NCI-H2081 treated with DMSO at 0.1 percent for 48 hours (cell line): Measurements from ENCODE around the gene UGGT1.
A peak's percentile ranks its signal among the peaks of the same experiment; 100 is the strongest.

Source experiments
- DNase-seq: peaks from one replicate; lab custom pipeline; 2025; lab: John Stamatoyannopoulos, UW

UGGT1 gene, protein sequence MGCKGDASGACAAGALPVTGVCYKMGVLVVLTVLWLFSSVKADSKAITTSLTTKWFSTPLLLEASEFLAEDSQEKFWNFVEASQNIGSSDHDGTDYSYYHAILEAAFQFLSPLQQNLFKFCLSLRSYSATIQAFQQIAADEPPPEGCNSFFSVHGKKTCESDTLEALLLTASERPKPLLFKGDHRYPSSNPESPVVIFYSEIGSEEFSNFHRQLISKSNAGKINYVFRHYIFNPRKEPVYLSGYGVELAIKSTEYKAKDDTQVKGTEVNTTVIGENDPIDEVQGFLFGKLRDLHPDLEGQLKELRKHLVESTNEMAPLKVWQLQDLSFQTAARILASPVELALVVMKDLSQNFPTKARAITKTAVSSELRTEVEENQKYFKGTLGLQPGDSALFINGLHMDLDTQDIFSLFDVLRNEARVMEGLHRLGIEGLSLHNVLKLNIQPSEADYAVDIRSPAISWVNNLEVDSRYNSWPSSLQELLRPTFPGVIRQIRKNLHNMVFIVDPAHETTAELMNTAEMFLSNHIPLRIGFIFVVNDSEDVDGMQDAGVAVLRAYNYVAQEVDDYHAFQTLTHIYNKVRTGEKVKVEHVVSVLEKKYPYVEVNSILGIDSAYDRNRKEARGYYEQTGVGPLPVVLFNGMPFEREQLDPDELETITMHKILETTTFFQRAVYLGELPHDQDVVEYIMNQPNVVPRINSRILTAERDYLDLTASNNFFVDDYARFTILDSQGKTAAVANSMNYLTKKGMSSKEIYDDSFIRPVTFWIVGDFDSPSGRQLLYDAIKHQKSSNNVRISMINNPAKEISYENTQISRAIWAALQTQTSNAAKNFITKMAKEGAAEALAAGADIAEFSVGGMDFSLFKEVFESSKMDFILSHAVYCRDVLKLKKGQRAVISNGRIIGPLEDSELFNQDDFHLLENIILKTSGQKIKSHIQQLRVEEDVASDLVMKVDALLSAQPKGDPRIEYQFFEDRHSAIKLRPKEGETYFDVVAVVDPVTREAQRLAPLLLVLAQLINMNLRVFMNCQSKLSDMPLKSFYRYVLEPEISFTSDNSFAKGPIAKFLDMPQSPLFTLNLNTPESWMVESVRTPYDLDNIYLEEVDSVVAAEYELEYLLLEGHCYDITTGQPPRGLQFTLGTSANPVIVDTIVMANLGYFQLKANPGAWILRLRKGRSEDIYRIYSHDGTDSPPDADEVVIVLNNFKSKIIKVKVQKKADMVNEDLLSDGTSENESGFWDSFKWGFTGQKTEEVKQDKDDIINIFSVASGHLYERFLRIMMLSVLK (N-terminal part only)

GRCh38 chr2:128090945-128091725 lies at the start of gene UGGT1:
TSS of gene UGGT1 (plus strand) at chr2:128091200. CDS start at chr2:128091358, 158 bp downstream.
- DNase-seq, result peak; percentile 85

DNA sequence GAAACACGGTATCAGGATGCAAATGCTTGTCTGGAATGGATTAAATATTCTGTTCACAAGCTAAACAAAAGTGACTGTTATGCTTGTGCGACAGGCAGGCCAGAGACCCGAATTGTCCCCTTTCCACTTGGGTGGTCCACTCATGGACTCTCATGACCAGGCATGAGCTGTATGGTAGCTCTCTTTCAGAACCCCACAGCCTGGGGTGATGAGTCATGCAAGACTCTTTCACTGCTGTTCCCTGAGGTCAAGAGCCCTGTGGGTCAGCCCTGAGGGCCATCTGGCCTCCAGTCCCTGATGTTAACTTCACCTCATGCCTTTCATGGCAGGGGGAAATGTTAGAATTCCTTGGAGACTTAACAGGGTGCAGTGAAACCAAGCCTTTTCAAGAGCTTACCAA lies 49.4 kb upstream of the UGGT1 start:
- DNase-seq, result no peak

GRCh38 chr2:128043041-128043440 lies 48.0 kb upstream of the UGGT1 start:
- no peak for DNase-seq

DNA sequence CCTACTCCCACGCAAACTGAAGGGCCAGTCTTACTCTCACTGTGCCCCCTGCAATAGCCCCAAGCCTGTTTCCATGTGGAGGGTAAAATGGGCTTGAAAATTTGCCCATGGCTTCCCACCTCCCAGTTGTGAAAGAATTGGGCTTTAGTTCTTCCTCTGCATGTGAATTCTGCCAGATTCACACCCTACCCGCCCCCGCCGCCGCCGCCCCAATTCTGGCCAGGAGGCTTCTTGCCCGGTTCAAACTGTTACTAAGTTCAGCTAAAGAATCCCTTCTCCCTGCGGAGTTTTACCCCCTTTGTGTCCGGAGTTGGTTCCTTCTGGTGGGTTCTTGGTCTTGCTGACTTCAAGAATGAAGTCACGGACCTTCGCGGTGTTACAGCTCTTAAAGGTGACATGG lies 37.7 kb upstream of the UGGT1 start:
- no peak for DNase-seq

- DNase-seq, result no peak
Measured at GRCh38 chr2:128054104-128054885, 36.7 kb upstream of the UGGT1 start.

GRCh38 chr2:128057334-128057733 lies 33.7 kb upstream of the UGGT1 start:
- DNase-seq, result no peak

DNA sequence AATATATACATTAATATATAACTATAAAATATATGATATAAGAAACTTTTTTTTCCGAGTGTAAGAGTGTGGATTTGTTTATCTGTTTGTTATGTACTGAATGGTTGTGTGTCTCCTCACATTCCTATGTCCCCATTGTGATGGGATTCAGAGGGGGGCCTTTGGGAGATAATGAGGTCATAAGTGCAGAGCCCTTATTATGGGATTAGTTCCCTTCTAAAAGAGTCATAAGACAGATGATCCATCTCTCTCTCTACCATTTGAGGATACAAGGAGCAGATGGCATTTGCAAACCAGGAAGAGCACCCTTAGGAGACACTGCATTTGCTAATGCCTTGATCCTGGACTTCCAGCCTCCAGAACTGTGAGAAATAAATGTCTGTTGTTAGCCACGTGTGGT lies 32.9 kb upstream of the UGGT1 start:
- DNase-seq, result no peak

GRCh38 chr2:128062571-128062970 lies 28.4 kb upstream of the UGGT1 start:
- no peak for DNase-seq

DNA sequence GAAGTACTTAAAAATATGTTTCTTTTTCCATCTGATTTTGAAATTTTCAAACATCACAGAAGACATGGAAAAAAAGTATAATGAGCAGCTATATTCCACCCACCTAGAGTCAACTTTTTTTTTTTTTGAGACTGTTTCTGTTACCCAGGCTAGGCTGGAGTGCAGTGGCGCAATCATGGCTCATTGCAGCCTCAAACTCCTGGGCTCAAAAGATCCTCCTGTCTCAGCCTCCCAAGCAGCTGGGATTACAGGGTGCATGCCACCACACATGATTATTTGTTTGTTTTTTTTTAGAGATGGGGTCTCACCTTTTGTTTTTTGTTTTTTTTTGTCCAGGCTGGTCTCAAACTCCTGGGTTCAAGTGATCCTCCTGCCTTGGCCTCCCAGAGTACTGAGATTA lies 26.6 kb upstream of the UGGT1 start:
- no peak for DNase-seq

- DNase-seq, result no peak
Measured at GRCh38 chr2:128069769-128070168, 21.2 kb upstream of the UGGT1 start.

GRCh38 chr2:128073278-128073677 lies 17.7 kb upstream of the UGGT1 start:
- no peak for DNase-seq

DNA sequence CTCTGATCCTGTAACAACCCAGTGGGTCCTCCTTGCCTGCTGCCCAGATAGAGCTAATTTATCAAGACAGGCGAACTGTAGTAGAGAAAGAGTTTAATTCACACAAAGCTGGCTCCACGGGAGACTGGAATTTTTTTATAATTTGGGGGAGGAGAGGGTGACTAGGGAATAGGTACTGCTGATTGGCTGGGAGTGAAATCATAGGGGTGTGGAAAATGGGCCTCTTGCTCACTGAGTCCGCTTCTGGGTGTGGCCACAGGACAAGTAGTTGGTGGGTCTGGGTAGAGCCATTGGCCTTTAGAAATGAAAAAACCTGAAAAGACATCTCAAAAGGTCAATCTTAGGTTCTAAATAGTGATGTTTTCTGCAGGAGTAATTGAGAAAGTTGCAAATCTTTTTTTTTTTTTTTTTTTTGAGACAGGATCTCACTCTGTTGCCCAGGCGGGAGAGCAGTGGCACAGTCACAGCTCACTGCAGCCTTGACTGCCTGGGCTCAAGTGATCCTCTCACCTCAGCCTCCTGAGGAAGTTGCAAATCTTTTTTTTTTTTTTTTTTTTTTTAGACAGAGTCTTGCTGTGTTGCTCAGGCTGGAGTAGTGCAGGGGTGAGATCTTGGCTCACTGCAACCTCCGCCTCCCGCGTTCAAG lies 14.4 kb upstream of the UGGT1 start:
- no peak for DNase-seq

GRCh38 chr2:128084757-128085156 lies 6.2 kb upstream of the UGGT1 start:
- DNase-seq, result no peak

GRCh38 chr2:128086244-128086643 lies 4.8 kb upstream of the UGGT1 start:
- no peak for DNase-seq

DNA sequence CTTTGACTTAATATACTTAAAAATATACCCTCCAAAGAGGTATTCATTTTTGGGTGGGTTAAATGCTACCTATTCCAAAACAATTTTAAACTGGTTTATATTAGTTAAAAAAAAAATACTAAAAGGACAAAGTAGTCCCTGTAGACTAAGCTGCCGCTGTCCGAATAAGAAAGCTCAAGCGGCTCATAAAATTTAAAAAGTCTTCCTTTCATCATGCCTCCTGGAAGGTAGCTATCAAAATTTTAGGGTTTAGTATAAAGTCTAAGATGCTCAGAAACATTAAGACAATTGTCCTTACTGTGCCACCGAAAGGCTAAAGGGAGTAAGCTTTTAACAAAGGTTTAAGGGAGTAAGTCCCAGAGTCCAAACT lies 440 bp upstream of the UGGT1 start:
- DNase-seq, result no peak

- DNase-seq, result no peak
Measured at GRCh38 chr2:128091726-128092080, 703 bp downstream of the UGGT1 start.

- no peak for DNase-seq
Measured at GRCh38 chr2:128092656-128093055, 1.7 kb downstream of the UGGT1 start.

DNA sequence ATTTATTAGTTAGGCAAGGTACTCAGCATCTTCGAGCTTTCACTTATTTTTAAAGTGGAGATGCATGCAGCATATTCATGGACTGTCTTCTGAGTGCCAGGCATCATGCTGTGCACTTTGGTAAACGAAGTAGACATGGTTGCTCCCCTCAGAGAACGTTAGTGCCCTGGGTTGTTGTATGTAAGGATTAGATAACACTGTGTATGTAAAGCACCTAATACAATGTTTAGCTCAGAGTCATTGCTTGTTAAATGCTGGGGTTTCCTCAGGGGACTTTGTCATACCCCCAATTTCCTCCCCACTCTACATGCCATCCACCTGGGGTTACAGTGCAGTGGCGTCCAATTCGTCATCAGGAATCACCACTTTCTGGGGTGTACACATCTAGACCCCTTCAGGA lies 2.8 kb downstream of the UGGT1 start:
- no peak for DNase-seq

GRCh38 chr2:128095201-128095600 lies 4.2 kb downstream of the UGGT1 start:
- no peak for DNase-seq

- DNase-seq, result no peak
Measured at GRCh38 chr2:128103407-128103806, 12.4 kb downstream of the UGGT1 start.
